NCI-H526 treated with DMSO at 0.1 percent for 48 hours (cell line): Measurements from ENCODE around the gene ICOSLG.
"Not testable (repeated sequence)": the region's sequence is repeated elsewhere in the genome, so short reads cannot be mapped to it uniquely, and the experiment has no call there.

Experiments used
- DNase-seq: peaks from one replicate; lab custom pipeline; 2025; lab: John Stamatoyannopoulos, UW

Gene ICOSLG

GRCh38 chr21:44263768-44264167 lies 23.0 kb upstream of the ICOSLG start:
- no peak for DNase-seq

- no peak for DNase-seq
Observed at GRCh38 chr21:44263221-44263760, 22.5 kb upstream of the ICOSLG start.

GRCh38 chr21:44262338-44263056 lies 21.8 kb upstream of the ICOSLG start:
- DNase-seq, result no peak

GRCh38 chr21:44261675-44262295 lies 21.0 kb upstream of the ICOSLG start, which contains the start of gene DNMT3L:
Gene DNMT3L, minus strand, starts transcription at chr21:44261897. Its CDS starts 638 bp downstream, at chr21:44261259.
- DNase-seq, result no peak

- no peak for DNase-seq
Observed at GRCh38 chr21:44260791-44261631, 20.3 kb upstream of the ICOSLG start.

- no peak for DNase-seq
Observed at GRCh38 chr21:44260066-44260465, 19.3 kb upstream of the ICOSLG start.

- DNase-seq, result no peak
Observed at GRCh38 chr21:44259082-44259705, 18.5 kb upstream of the ICOSLG start.

- no peak for DNase-seq
Observed at GRCh38 chr21:44258056-44258725, 17.4 kb upstream of the ICOSLG start.

GRCh38 chr21:44255511-44255981 lies 14.8 kb upstream of the ICOSLG start:
- no peak for DNase-seq

- DNase-seq, result no peak
Observed at GRCh38 chr21:44253832-44254710, 13.3 kb upstream of the ICOSLG start.

- DNase-seq, result not testable (repeated sequence)
Observed at GRCh38 chr21:44249204-44250037, 8.7 kb upstream of the ICOSLG start.

- DNase-seq, result not testable (repeated sequence)
Observed at GRCh38 chr21:44247904-44248303, 7.2 kb upstream of the ICOSLG start.

- DNase-seq, result not testable (repeated sequence)
Observed at GRCh38 chr21:44243980-44244379, 3.2 kb upstream of the ICOSLG start.

GRCh38 chr21:44241281-44241680 lies 538 bp upstream of the ICOSLG start:
- DNase-seq, result not testable (repeated sequence)

GRCh38 chr21:44240353-44240752 lies 390 bp downstream of the ICOSLG start:
- not testable (repeated sequence) for DNase-seq

GRCh38 chr21:44229561-44229960 lies 11.2 kb downstream of the ICOSLG start:
- not testable (repeated sequence) for DNase-seq

- not testable (repeated sequence) for DNase-seq
Observed at GRCh38 chr21:44228109-44228508, 12.6 kb downstream of the ICOSLG start.

- not testable (repeated sequence) for DNase-seq
Observed at GRCh38 chr21:44227614-44228013, 13.1 kb downstream of the ICOSLG start.

GRCh38 chr21:44225605-44226004 lies 15.1 kb downstream of the ICOSLG start:
- not testable (repeated sequence) for DNase-seq
